ENCODE measurements around the gene SLC6A13. TPM values are rescaled to one million over a fixed set of nuclear protein-coding genes. Genes with fewer than 3 reads are reported as not detected.
"Not testable (repeated sequence)": the region's sequence is repeated elsewhere in the genome, so short reads cannot be mapped to it uniquely, and the experiment has no call there.

SLC6A13 gene
- total RNA-seq, 3 donors from 2014 or later, result 1.3 TPM; not detected in 2

DNA sequence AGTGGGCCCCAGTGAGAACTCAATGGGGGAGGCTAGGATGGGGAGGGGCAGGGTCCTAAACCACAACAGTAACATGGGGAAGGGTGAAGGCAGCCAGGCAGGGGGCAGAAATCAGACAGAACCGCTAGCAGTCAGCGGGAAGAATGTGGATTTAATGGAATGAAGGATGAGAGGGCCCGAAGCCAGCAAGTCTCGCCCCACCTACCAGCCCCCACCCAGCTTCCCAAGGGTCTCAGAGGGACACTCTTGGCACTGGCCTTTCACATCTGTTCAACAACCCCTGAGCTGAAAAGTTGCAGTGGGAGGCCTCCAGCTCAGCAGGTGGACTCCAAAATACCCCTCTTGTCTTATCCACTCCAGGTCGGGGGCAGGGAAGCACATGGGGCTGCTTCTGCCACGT is 42.1 kb downstream of the SLC6A13 start:
- Histone ChIP-seq H3K36me3 (no peaks in the 10 kb centered on the region), H3K4me3 (no peak overlapping the region), H3K4me1 (no peaks in the 10 kb centered on the region), H3K9me3 (no peaks in the 10 kb centered on the region), H3K27ac (no peak overlapping the region), H3K27me3 (no peaks in the 10 kb centered on the region)
- intact Hi-C loops (cut with DNase I; ENCODE audit: low total_unique reads), result no loop called here
- TF ChIP-seq POLR2AphosphoS5 (IDR thresholded peaks at IDR 0.05), result no peak
- no peak for TF ChIP-seq POLR2A (IDR thresholded peaks at IDR 0.05)
- TF ChIP-seq, protein P1, sequence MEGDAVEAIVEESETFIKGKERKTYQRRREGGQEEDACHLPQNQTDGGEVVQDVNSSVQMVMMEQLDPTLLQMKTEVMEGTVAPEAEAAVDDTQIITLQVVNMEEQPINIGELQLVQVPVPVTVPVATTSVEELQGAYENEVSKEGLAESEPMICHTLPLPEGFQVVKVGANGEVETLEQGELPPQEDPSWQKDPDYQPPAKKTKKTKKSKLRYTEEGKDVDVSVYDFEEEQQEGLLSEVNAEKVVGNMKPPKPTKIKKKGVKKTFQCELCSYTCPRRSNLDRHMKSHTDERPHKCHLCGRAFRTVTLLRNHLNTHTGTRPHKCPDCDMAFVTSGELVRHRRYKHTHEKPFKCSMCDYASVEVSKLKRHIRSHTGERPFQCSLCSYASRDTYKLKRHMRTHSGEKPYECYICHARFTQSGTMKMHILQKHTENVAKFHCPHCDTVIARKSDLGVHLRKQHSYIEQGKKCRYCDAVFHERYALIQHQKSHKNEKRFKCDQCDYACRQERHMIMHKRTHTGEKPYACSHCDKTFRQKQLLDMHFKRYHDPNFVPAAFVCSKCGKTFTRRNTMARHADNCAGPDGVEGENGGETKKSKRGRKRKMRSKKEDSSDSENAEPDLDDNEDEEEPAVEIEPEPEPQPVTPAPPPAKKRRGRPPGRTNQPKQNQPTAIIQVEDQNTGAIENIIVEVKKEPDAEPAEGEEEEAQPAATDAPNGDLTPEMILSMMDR (IDR thresholded peaks at IDR 0.05), result no peak
- DNase-seq (ENCODE audit: low spot score in 2 of 2), result no peak

DNA sequence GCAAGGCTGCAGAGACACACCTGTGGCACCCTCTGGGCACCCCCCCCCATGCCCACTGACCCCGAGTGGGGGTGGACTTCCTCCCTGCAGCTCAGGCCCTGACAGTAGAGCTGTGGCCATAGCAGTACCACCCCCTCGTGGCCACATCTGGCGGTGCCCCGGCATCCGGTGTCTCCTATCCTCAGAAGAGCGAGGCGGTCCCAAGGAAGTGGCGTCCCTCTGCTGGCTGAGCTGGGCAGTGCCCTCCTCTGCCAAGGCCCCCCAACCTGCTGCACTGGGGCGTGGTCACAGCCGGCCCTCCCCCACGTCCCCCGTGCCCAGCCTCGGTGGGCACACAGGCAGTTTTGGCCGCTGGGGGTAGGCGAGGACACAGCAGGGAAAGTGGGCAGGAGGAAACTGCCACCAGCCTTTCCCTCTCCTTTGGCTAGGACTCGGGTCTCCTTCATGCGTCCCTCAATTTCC is 42.7 kb downstream of the SLC6A13 start:
- peak in 1 of 2 donors; percentile 65 for DNase-seq (ENCODE audit: low spot score in 2 of 2)
- Histone ChIP-seq H3K36me3 (no peaks in the 10 kb centered on the region), H3K4me1 (no peaks in the 10 kb centered on the region), H3K4me3 (no peak overlapping the region), H3K27me3 (no peaks in the 10 kb centered on the region), H3K9me3 (no peaks in the 10 kb centered on the region), H3K27ac (no peak overlapping the region)
- TF ChIP-seq POLR2A (IDR thresholded peaks at IDR 0.05), result no peak
- TF ChIP-seq, protein P1 (IDR thresholded peaks at IDR 0.05), result peak in 2 of 3 donors; percentile 46 to 53
- TF ChIP-seq POLR2AphosphoS5 (IDR thresholded peaks at IDR 0.05), result no peak
- intact Hi-C loops (cut with DNase I; ENCODE audit: low total_unique reads), result no loop called here

DNA sequence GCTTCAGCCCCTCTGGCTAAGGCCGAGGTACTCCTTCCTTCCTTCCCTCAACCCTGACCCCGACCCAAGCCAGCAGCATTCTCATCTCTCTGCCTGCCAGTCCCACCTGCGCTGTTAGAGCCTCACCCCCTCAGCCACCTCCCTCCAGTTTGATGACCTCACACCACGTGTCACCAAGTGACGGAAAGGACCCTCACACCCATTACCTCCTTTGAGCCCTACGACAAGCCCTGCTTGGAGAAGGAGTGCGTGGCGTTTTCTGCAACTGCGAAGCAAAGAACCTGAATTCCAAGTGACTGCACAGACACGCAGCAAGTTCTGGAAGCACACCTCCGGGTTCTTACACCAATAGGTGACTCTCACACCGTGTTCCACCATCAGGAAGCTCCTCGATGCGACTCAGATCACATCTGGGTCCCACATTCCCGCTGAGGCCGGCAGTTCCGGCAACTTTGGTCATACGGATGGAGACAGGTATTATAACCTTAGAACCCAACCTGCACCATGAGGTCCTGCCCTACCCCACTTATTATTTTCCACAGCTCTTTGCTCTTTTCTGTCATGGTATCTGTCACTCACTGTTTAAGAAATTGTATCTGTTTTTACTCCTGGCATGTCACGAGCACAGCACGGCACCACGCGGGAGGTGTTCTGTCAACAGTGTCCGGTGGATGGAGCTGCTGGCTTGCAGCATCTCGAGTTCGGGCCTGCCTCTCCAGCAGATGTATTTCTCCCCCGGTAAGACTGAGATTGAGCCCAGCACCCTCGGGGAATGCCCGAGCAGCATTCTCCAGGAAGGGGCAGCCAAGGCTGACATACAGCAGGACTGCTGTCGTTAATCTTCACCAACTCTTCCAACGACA is 43.7 kb downstream of the SLC6A13 start:
- H3K27me3 ChIP-seq, result no peaks in the 10 kb centered on the region
- DNase-seq (ENCODE audit: low spot score in 2 of 2), result no peak
- no peaks in the 10 kb centered on the region for H3K9me3 ChIP-seq
- intact Hi-C loops (cut with DNase I; ENCODE audit: low total_unique reads), result no loop called here
- H3K4me3 ChIP-seq, result no peak overlapping the region
- H3K36me3 ChIP-seq, result no peaks in the 10 kb centered on the region
- no peaks in the 10 kb centered on the region for H3K4me1 ChIP-seq
- no peak overlapping the region for H3K27ac ChIP-seq
- no peak for TF ChIP-seq POLR2A (IDR thresholded peaks at IDR 0.05)
- TF ChIP-seq POLR2AphosphoS5 (IDR thresholded peaks at IDR 0.05), result no peak
- TF ChIP-seq, protein P1 (IDR thresholded peaks at IDR 0.05), result no peak

DNA sequence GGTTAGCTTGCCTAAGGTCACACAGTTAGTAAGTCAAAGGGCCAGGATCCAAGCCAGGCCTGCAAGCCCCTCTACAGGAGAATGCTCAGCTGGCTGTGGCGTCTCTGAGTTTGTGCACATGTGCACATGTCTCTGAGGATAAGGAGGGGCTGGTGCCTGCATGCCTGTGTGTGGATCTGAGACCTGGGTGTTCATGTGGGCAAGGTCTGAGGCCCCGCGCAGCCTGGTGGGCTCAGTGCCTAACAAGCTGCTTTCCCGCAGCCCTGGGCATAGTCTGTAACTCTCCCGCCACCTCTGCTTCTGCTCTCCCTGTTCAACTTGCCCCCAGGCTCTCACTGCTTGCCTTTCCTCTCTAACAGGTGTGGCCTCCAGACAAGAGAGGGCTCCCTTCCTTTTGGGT is 44.4 kb downstream of the SLC6A13 start:
- Histone ChIP-seq H3K27me3 (peaks cover 0 to 3% of the 10 kb centered on the region in 2 donors), H3K27ac (no peak overlapping the region), H3K4me3 (no peak overlapping the region), H3K4me1 (no peaks in the 10 kb centered on the region), H3K36me3 (no peaks in the 10 kb centered on the region), H3K9me3 (no peaks in the 10 kb centered on the region)
- no peak for DNase-seq (ENCODE audit: low spot score in 2 of 2)
- intact Hi-C loops (cut with DNase I; ENCODE audit: low total_unique reads), result no loop called here
- TF ChIP-seq, protein P1 (IDR thresholded peaks at IDR 0.05), result no peak
- TF ChIP-seq POLR2A (IDR thresholded peaks at IDR 0.05), result no peak
- no peak for TF ChIP-seq POLR2AphosphoS5 (IDR thresholded peaks at IDR 0.05)

DNA sequence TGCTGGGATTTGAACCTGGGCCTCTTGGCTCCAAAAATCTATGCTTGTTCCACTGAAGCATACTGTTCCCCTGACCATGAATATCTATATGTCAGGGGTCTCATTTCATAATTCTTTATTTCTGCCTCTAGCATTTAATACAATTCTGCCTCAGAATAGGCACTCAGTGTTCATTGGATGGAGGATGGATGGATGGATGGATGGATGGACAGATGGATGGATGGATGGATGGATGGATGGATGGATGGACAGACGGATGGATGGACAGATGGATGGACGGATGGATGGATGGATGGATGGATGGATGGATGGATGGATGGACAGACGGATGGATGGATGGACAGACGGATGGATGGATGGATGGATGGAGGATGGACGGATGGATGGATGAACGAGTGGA is 45.6 kb downstream of the SLC6A13 start:
- H3K4me3 ChIP-seq; DNase-seq (ENCODE audit: low spot score in 2 of 2); H3K27me3 ChIP-seq; H3K9me3 ChIP-seq; H3K4me1 ChIP-seq; intact Hi-C loops (cut with DNase I; ENCODE audit: low total_unique reads); H3K27ac ChIP-seq; H3K36me3 ChIP-seq: not testable (repeated sequence)
